Endothelial cell of umbilical vein (primary cell): ENCODE data around the gene PKD1L1. TPM values are rescaled to one million over a fixed set of nuclear protein-coding genes. Genes with fewer than 3 reads are reported as not detected.
A peak's percentile ranks its signal among the peaks of the same experiment; 100 is the strongest.

Experiments used
- BruUV-seq: library from RNA; stranded (reverse); fragments of 400-500 nt; replicated peaks from 2 replicates; lab custom pipeline; 2021; lab: Mats Ljungman, UMichigan
- CTCF ChIA-PET: fragments of 300-600, 350-600 bp; sonication (Branson Sonifier 250); formaldehyde crosslinking; loops from one replicate; lab custom pipeline; 2021; ENCODE audit warnings: antibody characterized with exemption, inconsistent platforms; lab: Charles Lee
- POLR2A ChIA-PET: fragments of 300-600, 350-600 bp; sonication (Branson Sonifier 250); formaldehyde crosslinking; loops from one replicate; lab custom pipeline; 2021; ENCODE audit warnings: antibody characterized with exemption, inconsistent platforms; lab: Charles Lee
- DNase-seq: peaks from one replicate; pipeline ENCODE4 v3.0.0-alpha.2; 2011; ENCODE audit warnings: low read depth, low spot score
- FAIRE-seq: peaks from 2 replicates; lab custom pipeline; 2011; peaks lifted over from hg19 to GRCh38; lab: Jason Lieb, UNC
- H2AFZ ChIP-seq: 2 replicates; pipeline ENCODE4 v1.6.0; 2012; ENCODE audit warnings: low read depth, low read length, control low read depth, inconsistent platforms
- H3K27ac ChIP-seq: 2 replicates; pipeline ENCODE4 v1.5.1; 2011; ENCODE audit warnings: low read depth, mild to moderate bottlenecking, control low read depth, low read length, moderate library complexity; ENCODE audit not compliant: insufficient read depth
- H3K27me3 ChIP-seq, 2 experiments: 2 replicates each; pipeline versions ENCODE4 v1.6.0 to v1.6.1; 2011; ENCODE audit warnings: low read length in 2 of 2, mixed read lengths in 1 of 2; ENCODE audit not compliant: control insufficient read depth in 2 of 2, insufficient read depth in 2 of 2
- H3K36me3 ChIP-seq, 2 experiments: 2 replicates in 1 of 2; 3 replicates in 1 of 2; pipeline ENCODE4 v1.5.1; 2011; ENCODE audit warnings: low read length in 2 of 2, mild to moderate bottlenecking in 1 of 2, moderate library complexity in 1 of 2; ENCODE audit not compliant: control insufficient read depth in 2 of 2, insufficient read depth in 2 of 2; ENCODE audit errors: extremely low read depth in 1 of 2
- H3K4me1 ChIP-seq: 3 replicates; pipeline ENCODE4 v1.5.1; 2011; ENCODE audit warnings: mild to moderate bottlenecking, low read length; ENCODE audit not compliant: control insufficient read depth, insufficient read depth; ENCODE audit errors: extremely low read depth
- H3K4me2 ChIP-seq: 2 replicates; pipeline ENCODE4 v1.6.1; 2011; ENCODE audit warnings: low read length, control low read depth, mixed read lengths; ENCODE audit not compliant: insufficient read depth
- H3K4me3 ChIP-seq, 3 experiments: fragments of 200-600 bp in 1 of 3; sonication (generic), shearing (Covaris generic) in 1 of 3; replicated peaks in 1 of 3; 2 replicates each; pipeline ENCODE4 v1.5.1; 2011 to 2016; ENCODE audit warnings: control low read depth in 3 of 3, low read length in 3 of 3, mild to moderate bottlenecking in 2 of 3, inconsistent platforms in 1 of 3, low read depth in 1 of 3, moderate library complexity in 1 of 3; ENCODE audit not compliant: insufficient read depth in 1 of 3
- H3K79me2 ChIP-seq: 2 replicates; pipeline ENCODE4 v1.6.0; 2012; ENCODE audit warnings: low read length, inconsistent platforms; ENCODE audit not compliant: control insufficient read depth, insufficient read depth
- H3K9ac ChIP-seq: replicated peaks from 2 replicates; pipeline ENCODE3; 2011; ENCODE audit warnings: low read length, control low read depth; ENCODE audit not compliant: insufficient read depth; ENCODE audit errors: extremely low read depth
- H3K9me1 ChIP-seq: replicated peaks from 3 replicates; pipeline ENCODE4 v1.6.0; 2011; ENCODE audit warnings: mild to moderate bottlenecking, low read length; ENCODE audit not compliant: control insufficient read depth, insufficient read depth; ENCODE audit errors: extremely low read depth
- H3K9me3 ChIP-seq: replicated peaks from 2 replicates; pipeline ENCODE4 v1.5.1; 2012; ENCODE audit warnings: low read length, inconsistent platforms; ENCODE audit not compliant: control insufficient read depth, insufficient read depth
- H4K20me1 ChIP-seq: replicated peaks from 2 replicates; pipeline ENCODE3; 2011; ENCODE audit warnings: mild to moderate bottlenecking, low read length; ENCODE audit not compliant: control insufficient read depth, insufficient read depth; ENCODE audit errors: extremely low read depth
- EZH2 ChIP-seq: IDR thresholded peaks from 2 replicates; pipeline ENCODE4 v1.6.1; 2012; ENCODE audit warnings: borderline replicate concordance, low read depth, mild to moderate bottlenecking, moderate library complexity, low read length, inconsistent platforms; ENCODE audit not compliant: severe bottlenecking
- FOS ChIP-seq: IDR thresholded peaks from 2 replicates; pipeline ENCODE4 v1.6.1; 2011; ENCODE audit warnings: mild to moderate bottlenecking, low read length, moderate library complexity, borderline replicate concordance; ENCODE audit not compliant: insufficient read depth
- GATA2 ChIP-seq: IDR thresholded peaks from 2 replicates; pipeline ENCODE4 v1.7.0; 2011; ENCODE audit warnings: low read depth, mild to moderate bottlenecking, moderate library complexity, mixed read lengths, low read length; ENCODE audit not compliant: insufficient read length, insufficient read depth
- JUN ChIP-seq: IDR thresholded peaks from 2 replicates; pipeline ENCODE4 v1.6.1; 2011; ENCODE audit warnings: borderline replicate concordance, low read depth; ENCODE audit not compliant: insufficient read length, insufficient read depth
- MYC ChIP-seq: IDR thresholded peaks from one replicate; pipeline ENCODE4 v1.6.1; 2011; ENCODE audit warnings: mild to moderate bottlenecking, low read depth, low read length
- POLR2A ChIP-seq: IDR thresholded peaks from 2 replicates; pipeline ENCODE4 v1.6.1; 2012; ENCODE audit warnings: low read depth, mild to moderate bottlenecking, control low read depth, low read length
- POLR2AphosphoS5 ChIP-seq: IDR thresholded peaks from 2 replicates; pipeline ENCODE4 v1.6.1; 2012; ENCODE audit warnings: low read depth, mild to moderate bottlenecking, control low read depth, low read length, moderate library complexity; ENCODE audit not compliant: insufficient read depth
- dilution Hi-C: fragments of 300-500 bp; cut with MboI; formaldehyde crosslinking; loops from one replicate; pipeline ENCODE4 v1.15.0; 2019; ENCODE audit warnings: low sequenced_read_pairs; ENCODE audit not compliant: extremely low pct_ligation_motif_present
- intact Hi-C: fragments of 100-400 bp; cut with micrococcal nuclease; formaldehyde crosslinking; loops from one replicate; pipeline ENCODE4 v1.10.0; 2022
- polyA plus RNA-seq, 4 experiments: library from polyadenylated mRNA; depleted of rRNA in 3 of 4; stranded (reverse) in 3 of 4; unstranded in 1 of 4; fragments of >200 nt; gene quantifications; 2 replicates each; pipeline versions ENCODE4 v1.2.1 to v1.2.3, GENCODE V29; 2011 to 2012; ENCODE audit warnings: missing spikeins in 1 of 4
- total RNA-seq: library from RNA; stranded (reverse); gene quantifications from 2 replicates; pipeline ENCODE4 v1.2.3, GENCODE V29; 2021
- TF ChIP-seq, protein P1 (sequence below): IDR thresholded peaks from 2 replicates; pipeline ENCODE4 v1.6.1; 2011; ENCODE audit not compliant: insufficient read depth, insufficient read length
- TF ChIP-seq, protein P2 (sequence below), 2 donors: IDR thresholded peaks; 1 replicate in 1 of 2; 2 replicates in 1 of 2; pipeline ENCODE4 v1.5.1; 2011; ENCODE audit warnings: low read length in 2 of 2, mild to moderate bottlenecking in 2 of 2, moderate library complexity in 2 of 2, control low read depth in 1 of 2, inconsistent platforms in 1 of 2, low read depth in 1 of 2; ENCODE audit not compliant: insufficient read depth in 1 of 2; ENCODE audit errors: extremely low read depth in 1 of 2

The PKD1L1 gene
- total and polyA plus RNA-seq, 2 donors (not counting 3 experiments of a cell fraction or from before 2014, with no cell fraction given), result 4.1 to 5.9 TPM

- no peak overlapping the region for H3K9ac ChIP-seq
- H3K27ac ChIP-seq, result peak overlapping the region; percentile 2
- peak overlapping the region; percentile 0 for H3K4me2 ChIP-seq
- no peaks in the 10 kb centered on the region for H3K9me1 ChIP-seq
- H3K4me3 ChIP-seq, result peak overlapping the region; percentile 0 to 93 (median 89)
- peaks cover 0 to 4% of the 10 kb centered on the region in 2 experiments for H3K27me3 ChIP-seq
- FAIRE-seq (no peak), DNase-seq (peak; percentile 12)
- no peak overlapping the region for H2AFZ ChIP-seq
- ChIA-PET POLR2A (no interaction called here), CTCF (interaction anchor here (1.1 to 1.3 kb wide), 2 partner anchors 9 to 12 kb away, joined by 3 read pairs; no protein-coding TSS in a partner anchor)
- H3K36me3 ChIP-seq, result peaks cover 13 to 15% of the 10 kb centered on the region in 2 experiments
- H3K79me2 ChIP-seq, result peaks cover 12% of the 10 kb centered on the region
- H4K20me1 ChIP-seq, result no peaks in the 10 kb centered on the region
- no TSS peak for BruUV-seq
- TF ChIP-seq FOS, result no peak
- TF ChIP-seq, protein P1, sequence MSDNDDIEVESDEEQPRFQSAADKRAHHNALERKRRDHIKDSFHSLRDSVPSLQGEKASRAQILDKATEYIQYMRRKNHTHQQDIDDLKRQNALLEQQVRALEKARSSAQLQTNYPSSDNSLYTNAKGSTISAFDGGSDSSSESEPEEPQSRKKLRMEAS, result no peak
- no peak for TF ChIP-seq POLR2AphosphoS5
- TF ChIP-seq MYC, result no peak
- TF ChIP-seq JUN, result no peak
- no peak for TF ChIP-seq EZH2
- no peak for TF ChIP-seq POLR2A
- TF ChIP-seq, protein P2, sequence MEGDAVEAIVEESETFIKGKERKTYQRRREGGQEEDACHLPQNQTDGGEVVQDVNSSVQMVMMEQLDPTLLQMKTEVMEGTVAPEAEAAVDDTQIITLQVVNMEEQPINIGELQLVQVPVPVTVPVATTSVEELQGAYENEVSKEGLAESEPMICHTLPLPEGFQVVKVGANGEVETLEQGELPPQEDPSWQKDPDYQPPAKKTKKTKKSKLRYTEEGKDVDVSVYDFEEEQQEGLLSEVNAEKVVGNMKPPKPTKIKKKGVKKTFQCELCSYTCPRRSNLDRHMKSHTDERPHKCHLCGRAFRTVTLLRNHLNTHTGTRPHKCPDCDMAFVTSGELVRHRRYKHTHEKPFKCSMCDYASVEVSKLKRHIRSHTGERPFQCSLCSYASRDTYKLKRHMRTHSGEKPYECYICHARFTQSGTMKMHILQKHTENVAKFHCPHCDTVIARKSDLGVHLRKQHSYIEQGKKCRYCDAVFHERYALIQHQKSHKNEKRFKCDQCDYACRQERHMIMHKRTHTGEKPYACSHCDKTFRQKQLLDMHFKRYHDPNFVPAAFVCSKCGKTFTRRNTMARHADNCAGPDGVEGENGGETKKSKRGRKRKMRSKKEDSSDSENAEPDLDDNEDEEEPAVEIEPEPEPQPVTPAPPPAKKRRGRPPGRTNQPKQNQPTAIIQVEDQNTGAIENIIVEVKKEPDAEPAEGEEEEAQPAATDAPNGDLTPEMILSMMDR (IDR thresholded peaks at IDR 0.05; ENCODE audit: extremely low read depth in 1 of 2, insufficient read depth in 1 of 2, low read depth in 1 of 2, low read length in 2 of 2), result no peak
- TF ChIP-seq GATA2, result no peak
- peaks cover 11% of the 10 kb centered on the region for H3K4me1 ChIP-seq
- H3K9me3 ChIP-seq, result no peaks in the 10 kb centered on the region
- intact Hi-C loops, result loop anchor here (1.0 to 2.0 kb wide), 4 partner anchors 11 to 108 kb away; no protein-coding TSS in a partner anchor
- dilution Hi-C loops, result no loop called here
Measured at GRCh38 chr7:47979832-47980181, 31.5 kb upstream of the PKD1L1 start.
